Measurements from ENCODE around the gene ASIC3.
A peak's percentile ranks its signal among the peaks of the same experiment; 100 is the strongest.
"Not testable (repeated sequence)": the region's sequence is repeated elsewhere in the genome, so short reads cannot be mapped to it uniquely, and the experiment has no call there.

Gene ASIC3

GRCh38 chr7:151014950-151015349 lies 33.4 kb upstream of the ASIC3 start:
- peak in 1 of 2 donors; percentile 12 for DNase-seq

- DNase-seq, result no peak
Measured at GRCh38 chr7:151015967-151016366, 32.4 kb upstream of the ASIC3 start.

- DNase-seq, result no peak
Measured at GRCh38 chr7:151016505-151016904, 31.8 kb upstream of the ASIC3 start.

- no peak for DNase-seq
Measured at GRCh38 chr7:151016942-151017341, 31.4 kb upstream of the ASIC3 start.

- no peak for DNase-seq
Measured at GRCh38 chr7:151017370-151017952, 30.9 kb upstream of the ASIC3 start.

GRCh38 chr7:151017953-151018420 lies 30.3 kb upstream of the ASIC3 start:
- peak in 1 of 2 donors; percentile 63 for DNase-seq

GRCh38 chr7:151018421-151019129 lies 29.8 kb upstream of the ASIC3 start:
- DNase-seq, result no peak

GRCh38 chr7:151019130-151019447 lies 29.2 kb upstream of the ASIC3 start:
- DNase-seq, result no peak

- no peak for DNase-seq
Measured at GRCh38 chr7:151020231-151020630, 28.1 kb upstream of the ASIC3 start.

GRCh38 chr7:151023232-151023631 lies 25.1 kb upstream of the ASIC3 start:
- no peak for DNase-seq

- no peak for DNase-seq
Measured at GRCh38 chr7:151024435-151025056, 23.8 kb upstream of the ASIC3 start, which contains the start of gene ATG9B. Gene ATG9B, minus strand, starts transcription at chr7:151024494. Its CDS starts 71 bp downstream, at chr7:151024423.

- DNase-seq, result no peak
Measured at GRCh38 chr7:151025924-151026671, 22.2 kb upstream of the ASIC3 start.

- DNase-seq, result not testable (repeated sequence)
Measured at GRCh38 chr7:151026771-151027727, 21.3 kb upstream of the ASIC3 start.

- DNase-seq, result not testable (repeated sequence)
Measured at GRCh38 chr7:151027728-151028130, 20.6 kb upstream of the ASIC3 start.

GRCh38 chr7:151028131-151028947 lies 20.0 kb upstream of the ASIC3 start, which contains the start of gene ABCB8:
Gene ABCB8, plus strand, starts transcription at chr7:151028450. Its CDS starts 66 bp downstream, at chr7:151028516.
- peak; percentile 99 to 100 for DNase-seq

- no peak for DNase-seq
Measured at GRCh38 chr7:151028948-151029501, 19.3 kb upstream of the ASIC3 start.

GRCh38 chr7:151031011-151031410 lies 17.3 kb upstream of the ASIC3 start:
- DNase-seq, result no peak

GRCh38 chr7:151032936-151033863 lies 15.1 kb upstream of the ASIC3 start:
- peak in 1 of 2 donors; percentile 21 for DNase-seq

- no peak for DNase-seq
Measured at GRCh38 chr7:151033864-151034249, 14.5 kb upstream of the ASIC3 start.
